Panc1 (cell line): Measurements from ENCODE around the gene TMEM132C.

Experiments used
- POLR2AphosphoS5 ChIP-seq: IDR thresholded peaks from 2 replicates; pipeline ENCODE4 v1.6.1; 2012; ENCODE audit warnings: mild to moderate bottlenecking, low read depth, low read length, moderate library complexity
- SIN3A ChIP-seq: IDR thresholded peaks from 2 replicates; pipeline ENCODE4 v1.6.1; 2012; ENCODE audit warnings: low read depth, mild to moderate bottlenecking, low read length, moderate library complexity, borderline replicate concordance; ENCODE audit not compliant: insufficient read depth
- TF ChIP-seq, protein P1 (sequence below): fragments of 450-650 bp; IDR thresholded peaks from 2 replicates; pipeline ENCODE4 v1.5.1; 2017; ENCODE audit warnings: mild to moderate bottlenecking
- TF ChIP-seq, protein P2 (sequence below), 2 experiments: IDR thresholded peaks; 2 replicates each; pipeline ENCODE4 v1.6.1; 2011 to 2012; ENCODE audit warnings: low read depth in 2 of 2, control low read depth in 1 of 2, low read length in 1 of 2, mild to moderate bottlenecking in 1 of 2, moderate library complexity in 1 of 2; ENCODE audit not compliant: insufficient read depth in 1 of 2

DNA sequence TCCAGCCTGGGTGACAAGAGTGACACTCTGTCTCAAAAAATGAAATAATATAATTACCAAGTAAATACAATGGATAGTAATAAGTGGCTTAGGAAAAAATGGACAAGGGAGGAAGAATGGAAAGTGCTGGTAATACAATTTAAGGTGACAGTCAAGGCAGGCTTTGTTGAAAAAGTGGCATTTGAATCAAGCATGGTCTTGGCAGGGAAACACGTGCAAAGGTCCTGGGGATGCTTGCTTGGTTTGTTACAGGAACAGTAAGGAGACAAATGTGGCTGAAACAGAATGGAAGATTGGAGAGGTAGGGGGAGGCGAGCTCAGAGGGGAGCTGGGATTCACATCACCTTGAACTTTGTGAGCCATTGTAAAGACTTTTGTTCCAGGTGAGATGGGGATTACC, 153.2 kb downstream of the TMEM132C start:
- TF ChIP-seq, protein P1, sequence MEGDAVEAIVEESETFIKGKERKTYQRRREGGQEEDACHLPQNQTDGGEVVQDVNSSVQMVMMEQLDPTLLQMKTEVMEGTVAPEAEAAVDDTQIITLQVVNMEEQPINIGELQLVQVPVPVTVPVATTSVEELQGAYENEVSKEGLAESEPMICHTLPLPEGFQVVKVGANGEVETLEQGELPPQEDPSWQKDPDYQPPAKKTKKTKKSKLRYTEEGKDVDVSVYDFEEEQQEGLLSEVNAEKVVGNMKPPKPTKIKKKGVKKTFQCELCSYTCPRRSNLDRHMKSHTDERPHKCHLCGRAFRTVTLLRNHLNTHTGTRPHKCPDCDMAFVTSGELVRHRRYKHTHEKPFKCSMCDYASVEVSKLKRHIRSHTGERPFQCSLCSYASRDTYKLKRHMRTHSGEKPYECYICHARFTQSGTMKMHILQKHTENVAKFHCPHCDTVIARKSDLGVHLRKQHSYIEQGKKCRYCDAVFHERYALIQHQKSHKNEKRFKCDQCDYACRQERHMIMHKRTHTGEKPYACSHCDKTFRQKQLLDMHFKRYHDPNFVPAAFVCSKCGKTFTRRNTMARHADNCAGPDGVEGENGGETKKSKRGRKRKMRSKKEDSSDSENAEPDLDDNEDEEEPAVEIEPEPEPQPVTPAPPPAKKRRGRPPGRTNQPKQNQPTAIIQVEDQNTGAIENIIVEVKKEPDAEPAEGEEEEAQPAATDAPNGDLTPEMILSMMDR = no peak
- no peak for TF ChIP-seq POLR2AphosphoS5
- TF ChIP-seq, protein P2, sequence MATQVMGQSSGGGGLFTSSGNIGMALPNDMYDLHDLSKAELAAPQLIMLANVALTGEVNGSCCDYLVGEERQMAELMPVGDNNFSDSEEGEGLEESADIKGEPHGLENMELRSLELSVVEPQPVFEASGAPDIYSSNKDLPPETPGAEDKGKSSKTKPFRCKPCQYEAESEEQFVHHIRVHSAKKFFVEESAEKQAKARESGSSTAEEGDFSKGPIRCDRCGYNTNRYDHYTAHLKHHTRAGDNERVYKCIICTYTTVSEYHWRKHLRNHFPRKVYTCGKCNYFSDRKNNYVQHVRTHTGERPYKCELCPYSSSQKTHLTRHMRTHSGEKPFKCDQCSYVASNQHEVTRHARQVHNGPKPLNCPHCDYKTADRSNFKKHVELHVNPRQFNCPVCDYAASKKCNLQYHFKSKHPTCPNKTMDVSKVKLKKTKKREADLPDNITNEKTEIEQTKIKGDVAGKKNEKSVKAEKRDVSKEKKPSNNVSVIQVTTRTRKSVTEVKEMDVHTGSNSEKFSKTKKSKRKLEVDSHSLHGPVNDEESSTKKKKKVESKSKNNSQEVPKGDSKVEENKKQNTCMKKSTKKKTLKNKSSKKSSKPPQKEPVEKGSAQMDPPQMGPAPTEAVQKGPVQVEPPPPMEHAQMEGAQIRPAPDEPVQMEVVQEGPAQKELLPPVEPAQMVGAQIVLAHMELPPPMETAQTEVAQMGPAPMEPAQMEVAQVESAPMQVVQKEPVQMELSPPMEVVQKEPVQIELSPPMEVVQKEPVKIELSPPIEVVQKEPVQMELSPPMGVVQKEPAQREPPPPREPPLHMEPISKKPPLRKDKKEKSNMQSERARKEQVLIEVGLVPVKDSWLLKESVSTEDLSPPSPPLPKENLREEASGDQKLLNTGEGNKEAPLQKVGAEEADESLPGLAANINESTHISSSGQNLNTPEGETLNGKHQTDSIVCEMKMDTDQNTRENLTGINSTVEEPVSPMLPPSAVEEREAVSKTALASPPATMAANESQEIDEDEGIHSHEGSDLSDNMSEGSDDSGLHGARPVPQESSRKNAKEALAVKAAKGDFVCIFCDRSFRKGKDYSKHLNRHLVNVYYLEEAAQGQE (IDR thresholded peaks at IDR 0.05; ENCODE audit: insufficient read depth in 1 of 2, low read depth in 2 of 2, low read length in 1 of 2) = no peak
- TF ChIP-seq SIN3A = no peak
